Nucleus accumbens (tissue), 56 donors: ENCODE data around the gene PRPF31.

ENCODE experiments used
- DNase-seq, 56 donors: peaks; one replicate each; lab custom pipeline; 2025; lab: John Stamatoyannopoulos, UW

Gene PRPF31

DNA sequence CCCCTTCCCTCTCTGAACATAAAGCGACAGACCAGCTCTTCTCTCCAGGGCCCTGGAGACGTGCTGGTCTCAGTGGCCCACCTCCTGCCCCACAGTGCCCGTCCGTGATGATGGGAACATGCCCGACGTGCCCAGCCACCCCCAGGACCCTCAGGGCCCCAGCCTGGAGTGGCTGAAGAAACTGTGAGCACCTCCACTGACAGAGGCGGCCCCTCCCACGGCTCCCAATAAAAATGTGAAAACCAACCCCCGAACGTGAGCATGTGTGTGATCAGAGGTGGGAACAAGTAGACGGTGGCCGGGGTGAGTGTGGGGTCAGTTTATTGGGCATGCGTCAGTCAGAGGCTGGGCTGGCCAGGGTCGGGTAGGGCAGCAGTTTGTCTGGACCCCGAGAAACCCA, 8.8 kb upstream of the PRPF31 start:
- DNase-seq, result no peak

DNA sequence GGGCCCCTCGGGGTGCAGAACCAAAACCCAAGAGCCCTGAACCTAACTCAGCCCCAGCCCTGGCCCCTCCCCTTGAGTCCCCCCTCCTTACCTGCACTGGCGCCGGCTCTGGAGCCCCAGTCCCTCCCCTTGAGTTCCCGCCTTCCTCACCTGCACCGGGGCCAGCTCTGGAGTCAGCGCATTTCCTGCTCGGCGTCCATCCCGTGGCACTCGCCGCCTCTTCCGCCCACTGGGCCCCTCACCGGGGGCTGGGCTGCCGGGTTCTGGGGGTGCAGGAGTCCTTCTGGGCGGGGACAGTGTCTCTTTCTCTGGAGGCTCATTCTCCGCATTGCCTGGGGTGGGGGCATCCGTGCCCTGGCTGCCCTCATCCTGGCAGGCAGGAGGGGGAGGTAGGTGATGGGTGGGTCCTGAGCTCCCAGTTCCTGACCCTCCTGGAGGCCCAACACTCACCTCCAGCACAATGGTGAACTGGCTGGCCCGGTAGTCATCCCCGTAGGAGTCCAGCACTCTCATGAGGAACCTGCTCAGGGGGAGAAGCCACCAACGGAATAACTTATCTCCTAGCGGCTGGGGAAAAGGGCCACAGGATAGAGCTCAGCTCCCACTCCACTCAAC, 7.6 kb upstream of the PRPF31 start:
- DNase-seq, result no peak

DNA sequence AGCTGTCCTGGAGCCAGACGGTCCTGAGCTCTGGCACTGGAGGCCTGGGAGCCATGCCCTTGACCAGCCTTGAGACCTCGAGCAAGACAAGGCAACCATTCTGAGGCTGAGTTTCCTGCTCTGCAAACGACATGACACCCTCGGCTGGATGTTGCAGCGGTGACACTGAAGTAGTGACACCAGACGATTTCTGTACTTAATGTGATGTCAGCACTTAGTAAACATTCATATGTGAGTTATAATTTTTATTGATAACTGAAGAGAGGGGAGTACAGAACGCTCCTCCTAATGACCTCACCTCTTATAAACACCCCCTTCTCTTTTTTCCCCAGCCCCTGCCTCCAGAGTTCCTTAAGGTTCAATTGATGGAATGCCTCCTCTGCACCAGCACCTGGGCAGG, 7.1 kb upstream of the PRPF31 start:
- no peak for DNase-seq

DNA sequence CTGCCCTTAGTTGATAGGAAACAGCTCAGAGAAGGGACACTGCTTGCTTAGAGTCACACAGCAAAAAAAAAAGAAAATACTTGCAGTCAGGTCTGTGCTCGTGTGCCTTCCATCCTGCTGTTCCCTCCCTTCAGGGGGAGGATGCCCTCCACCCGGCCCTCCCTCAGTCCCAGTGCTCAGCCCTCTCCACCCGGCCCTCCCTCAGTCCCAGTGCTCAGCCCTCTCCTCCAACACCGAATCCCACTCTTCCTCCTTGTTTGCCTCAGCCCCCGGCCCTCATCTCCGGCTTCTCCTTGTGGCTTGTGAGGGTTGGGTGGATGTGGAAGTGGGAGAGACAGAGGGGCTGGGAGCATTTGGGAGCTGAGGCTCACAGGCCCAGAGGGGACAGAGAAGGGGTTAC, 5.9 kb upstream of the PRPF31 start:
- DNase-seq, result no peak

DNA sequence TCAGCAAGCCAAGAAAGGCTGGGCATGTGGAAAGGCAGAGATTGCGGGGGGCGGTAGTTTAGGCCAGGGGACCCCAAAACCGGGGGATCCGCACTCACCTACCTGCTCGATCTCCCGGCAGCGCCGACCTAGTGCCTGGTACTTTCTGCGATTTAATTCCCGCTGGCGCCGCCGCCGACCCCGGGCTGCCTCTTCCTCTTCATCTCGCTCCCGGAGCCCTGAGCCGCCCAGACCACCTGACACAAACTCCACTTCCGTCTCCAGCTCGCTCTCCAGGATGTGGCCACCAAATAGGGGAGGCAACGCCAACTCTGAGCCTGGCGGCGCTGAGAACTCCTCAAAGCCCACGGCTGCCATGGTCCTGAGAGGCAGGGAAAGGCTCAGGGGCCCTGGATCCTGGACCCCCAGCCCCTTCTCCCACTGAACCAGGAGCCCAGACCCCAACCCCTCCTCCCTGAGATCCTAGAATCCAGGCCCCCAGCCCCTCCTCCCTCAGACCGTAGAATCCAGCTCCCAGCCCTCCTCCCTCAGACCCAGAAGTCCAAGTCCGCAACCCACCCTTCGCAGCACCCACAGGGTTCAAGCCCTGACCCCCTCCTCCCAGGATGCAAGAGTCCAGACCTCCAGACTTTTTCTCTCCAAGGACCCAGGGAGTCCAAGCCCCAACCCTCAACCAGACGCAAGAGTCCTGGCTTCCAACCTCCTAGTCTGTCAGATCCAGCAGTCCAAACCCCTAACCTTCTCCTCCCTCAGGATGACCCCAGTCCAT, 1.0 kb upstream of the PRPF31 start:
- DNase-seq, result peak in 31 of 56 donors; percentile 1 to 60 (median 22)

DNA sequence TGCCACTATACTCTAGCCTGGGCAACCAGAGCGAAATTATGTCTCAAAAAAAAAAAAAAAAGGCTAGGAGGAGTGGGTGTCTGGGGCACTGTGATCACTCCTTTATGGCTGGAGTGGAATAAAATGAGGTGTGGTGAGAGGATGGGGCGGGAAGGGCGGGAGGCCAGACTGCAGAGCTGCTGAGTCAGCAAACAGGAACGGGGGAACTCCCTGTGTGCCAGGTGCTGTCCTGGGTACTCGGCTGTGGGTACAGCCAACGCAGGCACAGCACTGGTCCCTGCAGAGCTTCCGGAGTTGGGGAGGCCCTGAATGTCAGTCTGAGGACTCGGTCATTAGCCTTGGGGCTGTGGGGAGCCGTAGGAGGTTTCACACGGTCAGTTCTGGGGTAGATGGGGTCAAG, 5.7 kb downstream of the PRPF31 start:
- DNase-seq, result no peak

DNA sequence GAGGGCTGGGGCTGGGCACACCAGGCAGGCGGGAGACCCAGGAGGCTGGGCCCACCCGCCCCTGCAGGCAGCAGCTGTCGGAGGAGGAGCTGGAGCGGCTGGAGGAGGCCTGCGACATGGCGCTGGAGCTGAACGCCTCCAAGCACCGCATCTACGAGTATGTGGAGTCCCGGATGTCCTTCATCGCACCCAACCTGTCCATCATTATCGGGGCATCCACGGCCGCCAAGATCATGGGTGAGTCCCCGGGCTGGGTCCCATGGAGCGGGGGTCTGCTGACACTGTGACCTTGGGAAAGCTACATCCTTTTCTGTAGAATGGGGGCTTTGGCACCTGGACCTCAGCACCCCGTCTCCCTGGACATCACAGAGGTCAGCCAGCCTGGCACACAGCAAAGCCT, 8.1 kb downstream of the PRPF31 start:
- no peak for DNase-seq

DNA sequence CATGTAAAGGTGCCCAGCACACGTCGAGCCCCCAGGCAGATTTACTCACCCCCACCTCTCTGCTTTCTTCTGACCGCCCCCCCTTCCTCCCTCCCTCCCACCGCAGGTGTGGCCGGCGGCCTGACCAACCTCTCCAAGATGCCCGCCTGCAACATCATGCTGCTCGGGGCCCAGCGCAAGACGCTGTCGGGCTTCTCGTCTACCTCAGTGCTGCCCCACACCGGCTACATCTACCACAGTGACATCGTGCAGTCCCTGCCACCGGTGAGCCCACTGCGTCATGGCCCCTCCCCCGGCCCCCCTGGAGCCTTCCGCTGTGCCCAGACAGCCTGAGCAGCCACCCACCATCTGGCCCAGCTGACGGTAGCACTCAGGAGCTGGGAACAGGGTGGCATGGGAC, 8.8 kb downstream of the PRPF31 start:
- no peak for DNase-seq

DNA sequence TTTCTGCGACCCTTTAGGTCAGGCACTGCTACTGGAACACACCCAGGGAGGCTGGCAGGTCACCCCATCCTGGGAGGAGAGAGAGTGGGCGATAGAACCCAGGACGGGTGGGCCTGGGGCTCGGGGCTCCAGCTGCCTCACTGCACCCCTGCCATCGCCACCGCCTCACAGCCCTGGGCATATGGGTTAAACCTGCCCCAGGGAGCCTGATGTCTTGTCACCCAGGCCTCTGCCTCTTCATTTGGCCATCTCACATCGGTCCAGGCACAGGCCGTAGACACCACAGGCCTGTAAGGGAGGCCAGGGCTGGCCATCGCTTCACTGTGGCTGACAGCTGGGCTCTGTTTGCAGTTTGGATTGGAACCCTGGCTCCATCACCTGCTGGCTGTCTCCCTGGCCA, 10.2 kb downstream of the PRPF31 start:
- no peak for DNase-seq

DNA sequence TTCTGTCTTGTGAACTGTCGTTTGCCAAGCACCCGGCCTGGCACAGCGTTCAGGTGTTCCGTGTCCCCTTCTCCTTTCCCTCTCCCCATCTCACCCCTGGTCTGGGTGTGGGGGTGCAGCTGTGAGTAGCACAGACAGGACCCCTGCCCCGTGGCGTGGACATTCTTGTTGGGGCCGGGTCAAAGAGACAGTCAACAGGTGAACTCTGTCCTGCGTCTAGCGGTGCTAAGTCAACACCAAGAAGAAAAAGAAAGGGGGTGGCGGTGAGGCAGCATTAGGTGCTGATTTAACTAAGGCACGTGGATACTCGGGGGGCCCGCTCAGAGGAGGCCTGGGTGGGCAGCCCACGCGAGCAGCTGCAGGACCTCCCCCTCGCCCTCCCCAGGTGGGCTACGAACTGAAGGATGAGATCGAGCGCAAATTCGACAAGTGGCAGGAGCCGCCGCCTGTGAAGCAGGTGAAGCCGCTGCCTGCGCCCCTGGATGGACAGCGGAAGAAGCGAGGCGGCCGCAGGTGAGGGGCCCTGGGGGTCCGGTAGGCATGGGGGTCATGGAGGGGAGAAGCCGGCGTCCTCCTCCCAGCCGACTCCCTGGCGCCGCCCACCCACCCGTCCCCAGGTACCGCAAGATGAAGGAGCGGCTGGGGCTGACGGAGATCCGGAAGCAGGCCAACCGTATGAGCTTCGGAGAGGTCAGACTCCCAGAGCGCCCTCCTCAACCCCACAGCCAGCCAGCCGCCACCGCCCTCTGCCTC, 12.3 kb downstream of the PRPF31 start:
- no peak for DNase-seq

DNA sequence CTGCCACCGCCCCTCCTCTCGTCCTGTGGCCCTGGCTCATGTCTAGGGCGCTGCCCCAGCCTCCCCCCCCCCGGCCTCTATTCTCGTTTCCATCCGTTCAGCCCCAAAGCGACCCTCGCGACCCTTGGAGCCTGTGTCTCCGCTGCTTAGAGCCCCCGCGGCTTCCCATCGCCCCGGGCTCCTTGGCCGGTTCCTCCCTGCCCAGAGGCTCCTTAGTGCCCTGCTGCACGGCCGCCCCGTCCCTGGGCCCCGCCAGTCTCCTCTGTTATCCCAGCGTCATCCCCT, 12.8 kb downstream of the PRPF31 start:
- no peak for DNase-seq

DNA sequence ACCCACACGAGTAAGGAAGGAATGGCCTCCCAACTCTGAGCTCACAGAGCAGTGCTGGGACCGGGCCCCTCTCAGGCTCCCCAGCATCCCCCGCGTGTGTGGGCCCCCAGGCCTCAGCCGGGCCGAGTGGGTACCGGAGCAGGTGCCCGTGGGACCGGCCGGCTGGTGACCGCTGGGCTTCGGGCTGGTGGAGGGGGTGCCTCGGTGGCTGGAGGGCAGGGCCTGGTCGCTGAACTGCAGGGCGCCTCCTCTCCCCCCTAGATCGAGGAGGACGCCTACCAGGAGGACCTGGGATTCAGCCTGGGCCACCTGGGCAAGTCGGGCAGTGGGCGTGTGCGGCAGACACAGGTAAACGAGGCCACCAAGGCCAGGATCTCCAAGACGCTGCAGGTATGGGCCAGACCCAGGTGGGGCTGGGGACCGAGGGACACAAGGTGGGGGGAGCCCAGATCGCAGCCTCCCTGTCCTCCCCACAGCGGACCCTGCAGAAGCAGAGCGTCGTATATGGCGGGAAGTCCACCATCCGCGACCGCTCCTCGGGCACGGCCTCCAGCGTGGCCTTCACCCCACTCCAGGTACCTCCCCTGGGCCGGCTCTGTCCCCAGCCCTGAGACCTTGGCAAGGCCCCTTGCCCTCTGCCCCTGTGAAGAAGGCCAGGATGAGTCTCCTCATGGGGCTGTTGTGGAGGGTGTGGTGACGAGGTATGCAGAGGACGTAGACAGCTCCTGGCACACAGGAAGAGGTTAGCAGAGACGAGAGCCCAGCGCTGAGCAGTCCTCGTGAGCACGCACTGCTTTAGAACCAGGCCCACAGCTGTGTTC, 13.5 kb downstream of the PRPF31 start:
- no peak for DNase-seq

DNA sequence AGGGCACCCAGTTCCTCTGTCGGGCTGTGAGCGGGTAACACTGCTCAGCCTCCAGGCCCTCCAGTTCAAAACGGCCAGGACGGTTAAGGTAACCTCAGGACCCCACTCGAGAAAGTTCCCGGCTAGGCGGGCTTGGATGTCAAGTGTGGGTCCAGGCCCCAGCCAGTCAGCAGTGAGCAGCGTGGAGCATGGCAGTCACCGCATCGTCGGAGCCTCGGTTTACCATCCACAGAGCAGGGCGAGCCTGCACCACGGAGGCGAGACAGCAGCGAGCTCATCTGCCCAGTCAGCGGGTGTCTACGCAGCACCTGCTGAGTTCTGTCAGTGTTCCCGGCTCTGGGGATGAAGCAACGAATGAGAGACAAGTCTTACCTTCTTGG, 14.1 kb downstream of the PRPF31 start:
- no peak for DNase-seq

DNA sequence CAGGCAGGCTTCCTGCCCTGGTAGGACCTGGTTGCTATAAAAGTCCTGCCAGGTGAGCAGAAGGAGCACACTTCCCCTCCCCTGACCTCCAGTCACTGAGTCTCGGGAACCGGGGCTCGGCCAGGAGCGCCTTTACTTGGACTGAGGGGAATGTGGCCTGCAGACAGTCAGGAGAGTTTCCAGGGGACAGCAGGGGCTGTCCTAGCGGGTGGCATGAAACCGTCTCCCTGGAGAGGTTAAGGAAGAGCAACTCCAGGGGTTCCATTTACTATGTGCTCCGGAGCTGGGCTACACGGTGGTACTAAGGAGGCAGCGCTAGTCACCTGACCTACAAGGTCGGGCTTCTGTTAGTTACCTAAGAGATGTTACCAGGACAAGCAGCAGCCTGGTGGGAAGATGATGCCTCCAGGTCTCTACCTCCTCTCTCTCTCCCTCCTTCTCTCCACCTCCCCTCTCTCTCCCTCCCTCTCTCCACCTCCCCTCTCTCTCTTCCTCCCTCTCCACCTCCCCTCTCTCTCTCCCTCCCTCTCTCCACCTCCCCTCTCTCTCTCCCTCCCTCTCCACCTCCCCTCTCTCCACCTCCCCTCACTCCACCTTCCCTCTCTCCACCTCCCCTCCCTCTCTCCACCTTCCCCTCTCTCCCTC, 17.9 kb downstream of the PRPF31 start:
- peak in 15 of 56 donors; percentile 3 to 81 (median 14) for DNase-seq

DNA sequence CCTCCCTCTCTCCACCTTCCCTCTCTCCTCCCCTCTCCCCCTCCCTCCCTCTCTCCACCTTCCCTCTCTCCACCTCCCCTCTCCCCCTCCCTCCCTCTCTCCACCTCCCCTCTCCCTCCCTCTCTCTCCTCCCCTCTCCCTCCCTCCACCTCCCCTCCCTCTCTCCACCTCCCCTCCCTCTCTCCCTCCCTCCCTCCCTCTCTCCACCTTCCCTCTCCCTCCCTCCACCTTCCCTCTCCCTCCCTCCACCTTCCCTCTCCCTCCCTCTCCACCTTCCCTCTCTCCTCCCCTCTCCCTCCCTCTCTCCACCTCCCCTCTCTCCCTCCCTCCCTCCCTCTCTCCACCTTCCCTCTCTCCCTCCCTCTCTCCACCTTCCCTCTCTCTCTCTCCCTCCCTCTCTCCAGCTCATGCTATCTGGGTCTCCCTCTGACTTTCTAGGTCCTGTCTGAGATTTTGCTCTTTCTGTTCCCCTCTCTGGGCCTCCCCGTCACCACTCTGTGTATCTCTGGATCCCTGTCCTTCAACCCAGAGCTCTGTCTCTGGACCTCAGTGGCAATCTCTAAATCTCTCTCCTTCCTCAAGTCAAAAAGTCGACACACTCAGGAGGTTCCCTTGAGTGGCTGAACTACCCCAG, 18.5 kb downstream of the PRPF31 start:
- DNase-seq, result no peak

DNA sequence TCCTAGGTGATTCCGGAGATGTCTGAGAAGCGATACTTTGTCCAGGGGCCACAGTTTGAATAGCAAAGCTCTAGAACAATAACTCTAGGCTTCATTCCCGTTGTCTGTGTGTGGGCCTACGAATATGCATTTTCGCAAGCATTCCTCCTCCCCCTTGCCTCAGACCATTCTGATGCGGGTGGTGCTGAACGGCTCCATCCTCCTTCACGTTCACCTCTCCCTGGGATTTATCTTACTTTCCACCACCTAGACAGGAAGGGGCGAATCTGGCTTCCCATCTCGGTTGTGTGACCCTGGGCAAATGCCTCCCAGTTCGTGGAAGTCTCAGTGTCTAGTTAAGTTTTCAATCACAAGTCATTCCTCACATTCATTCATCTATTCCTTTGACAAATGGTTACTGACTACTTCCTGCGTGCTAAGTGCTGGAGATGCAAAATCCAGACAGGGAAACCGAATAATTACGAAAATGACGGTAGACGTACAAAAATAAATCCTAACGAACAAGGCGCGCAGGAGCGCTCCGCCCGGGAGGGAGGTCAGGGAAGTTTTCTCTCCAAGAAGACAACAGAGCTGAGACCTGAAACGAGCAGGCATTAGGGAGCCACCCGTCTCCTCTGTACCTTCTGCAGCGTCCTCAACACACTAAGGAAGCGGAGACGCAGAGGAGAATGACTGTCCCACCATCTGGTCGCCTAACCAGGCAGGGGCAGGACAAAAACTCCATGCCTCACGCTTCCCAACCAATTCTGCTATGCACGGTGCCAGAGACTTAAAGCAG, 20.7 kb downstream of the PRPF31 start:
- peak in 2 of 56 donors; percentile 29 to 40 for DNase-seq

DNA sequence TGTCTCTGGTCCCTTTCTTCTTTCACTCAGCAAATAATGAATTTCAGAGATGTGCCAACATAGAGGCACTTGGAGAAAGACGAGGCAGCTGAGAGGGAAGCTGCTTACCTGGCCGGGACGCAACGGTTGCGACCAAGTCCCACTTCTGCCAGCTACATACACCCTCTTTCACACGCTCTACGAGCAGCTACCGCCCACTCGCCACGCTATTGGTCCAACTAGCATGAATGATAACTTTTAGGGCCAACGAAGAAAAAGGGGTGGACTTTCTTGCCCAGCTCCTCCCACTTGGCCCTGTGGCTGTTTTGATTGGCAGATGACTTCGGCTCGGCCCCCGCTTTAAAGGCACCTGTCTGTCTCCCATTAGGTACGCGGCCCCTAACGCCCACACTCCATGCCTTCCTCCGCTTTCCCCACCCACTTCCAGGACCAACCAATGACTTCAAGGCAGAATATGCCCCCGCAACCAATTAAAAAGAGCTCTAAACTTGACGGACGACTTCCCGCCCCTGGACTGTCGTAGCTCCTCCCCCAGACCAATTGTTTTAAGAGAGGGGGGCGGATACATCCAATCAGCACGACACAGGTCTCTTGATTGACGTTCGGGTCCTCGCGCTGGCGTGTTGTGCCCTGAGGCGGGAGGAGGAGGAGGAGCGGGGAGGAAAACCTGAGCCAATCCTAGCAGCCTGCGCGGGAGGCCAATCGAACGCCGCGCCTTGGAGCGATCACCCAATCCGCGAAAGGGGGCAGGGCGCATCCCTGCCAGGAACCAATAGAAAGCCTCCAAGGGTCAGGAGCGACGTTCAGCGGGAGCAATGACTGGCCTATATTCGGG, 21.5 kb downstream of the PRPF31 start:
- peak; percentile 90 to 100 (median 100) for DNase-seq
